A549 (cell line): ENCODE data around the gene DDI1.

Experiments used
- BHLHE40 ChIP-seq: IDR thresholded peaks from 2 replicates; pipeline ENCODE4 v1.6.1; 2012; ENCODE audit warnings: low read depth, low read length, inconsistent platforms
- CBX8 ChIP-seq: fragments of 200-600 bp; sonication (generic); IDR thresholded peaks from 2 replicates; pipeline ENCODE4 v1.6.1; 2016
- CEBPB ChIP-seq, 2 experiments: fragments of >200 bp in 1 of 2; sonication (Bioruptor Twin) in 1 of 2; formaldehyde crosslinking in 1 of 2; IDR thresholded peaks; 2 replicates each; pipeline ENCODE4 v1.6.1; 2012 to 2016
- CHD4 ChIP-seq: fragments of 200-600 bp; sonication (generic); IDR thresholded peaks from 2 replicates; pipeline ENCODE4 v1.6.1; 2016; ENCODE audit warnings: antibody characterized with exemption, mild to moderate bottlenecking, borderline replicate concordance
- EP300 ChIP-seq, 2 experiments: fragments of >200 bp; sonication (Bioruptor Twin); formaldehyde crosslinking; IDR thresholded peaks; 2 replicates in 1 of 2; 3 replicates in 1 of 2; pipeline ENCODE4 v1.6.1; 2016 to 2017
- MYC ChIP-seq: IDR thresholded peaks from 2 replicates; pipeline ENCODE4 v1.6.1; 2012; ENCODE audit warnings: mild to moderate bottlenecking, inconsistent platforms, low read length, improper control_type of control experiment, borderline replicate concordance
- POLR2A ChIP-seq: IDR thresholded peaks from 2 replicates; pipeline ENCODE4 v1.6.1; 2012; ENCODE audit warnings: mild to moderate bottlenecking, low read length
- RAD21 ChIP-seq, 2 experiments: fragments of >200 bp in 1 of 2; sonication (Bioruptor Twin) in 1 of 2; formaldehyde crosslinking in 1 of 2; IDR thresholded peaks in 1 of 2; conservative IDR thresholded peaks in 1 of 2; 2 replicates in 1 of 2; 3 replicates in 1 of 2; pipeline ENCODE4 v1.6.1; 2012 to 2018; ENCODE audit warnings: inconsistent platforms in 1 of 2
- RARB ChIP-seq: fragments of 250-450 bp; sonication (Bioruptor Pico); IDR thresholded peaks from 2 replicates; pipeline ENCODE4 v1.8.0; 2021; ENCODE audit warnings: mild to moderate bottlenecking, moderate library complexity
- SMC3 ChIP-seq: fragments of >200 bp; sonication (Bioruptor Twin); formaldehyde crosslinking; IDR thresholded peaks from 3 replicates; pipeline ENCODE4 v1.6.1; 2018; ENCODE audit warnings: inconsistent platforms
- ZSCAN20 ChIP-seq: fragments of 250-450 bp; sonication (Bioruptor Pico); IDR thresholded peaks from 2 replicates; pipeline ENCODE4 v1.8.0; 2022; ENCODE audit warnings: mild to moderate bottlenecking, moderate library complexity
- TF ChIP-seq, protein P1 (sequence below): fragments of >200 bp; sonication (Bioruptor Twin); formaldehyde crosslinking; IDR thresholded peaks from 3 replicates; pipeline ENCODE4 v1.5.1; 2016
- TF ChIP-seq, protein P2 (sequence below): fragments of 200-600 bp; sonication (generic); IDR thresholded peaks from 2 replicates; pipeline ENCODE4 v1.6.1; 2016; ENCODE audit warnings: antibody characterized with exemption, mild to moderate bottlenecking, moderate library complexity
- TF ChIP-seq, protein P3 (sequence below): IDR thresholded peaks from 2 replicates; pipeline ENCODE4 v1.6.1; 2012

DNA sequence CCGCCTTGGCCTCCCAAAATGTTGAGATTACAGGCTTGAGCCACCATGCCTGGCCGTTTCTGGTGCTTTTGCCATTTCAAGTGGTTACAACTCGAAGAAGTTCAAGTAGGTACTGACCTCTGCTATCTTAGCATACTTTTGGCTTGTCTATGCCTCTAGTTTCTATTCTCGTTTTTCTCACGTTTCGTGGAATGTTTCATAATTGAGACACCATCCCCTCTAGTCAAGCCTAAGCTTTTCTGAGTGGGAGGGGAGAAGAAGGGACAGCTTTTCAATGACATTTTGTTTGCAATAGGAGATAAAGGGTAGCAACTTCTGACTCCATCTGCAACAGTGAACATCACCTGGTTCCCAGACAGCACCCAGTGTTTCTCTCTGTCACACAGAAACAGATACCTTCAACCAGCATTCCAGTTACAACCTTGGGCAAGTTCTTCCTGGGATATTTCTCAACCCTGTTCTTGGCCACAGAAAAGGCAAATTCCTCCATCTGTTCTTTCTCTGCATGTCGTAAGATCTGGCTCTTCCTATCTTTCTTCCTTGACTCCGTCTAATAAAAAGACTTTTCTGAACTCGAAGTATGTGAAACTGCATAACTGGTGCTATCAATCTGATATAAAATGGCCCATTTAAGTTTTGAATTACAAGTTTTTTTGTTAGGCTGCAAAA lies 25.5 kb downstream of the DDI1 start:
- TF ChIP-seq EP300 (IDR thresholded peaks at IDR 0.05) (no peak), CEBPB (IDR thresholded peaks at IDR 0.05) (no peak), ZSCAN20 (CRISPR knock-in tag) (no peak), POLR2A (no peak), RAD21 (conservative IDR thresholded peaks at IDR 0.05 in 1 of 2, IDR thresholded peaks at IDR 0.05 in 1 of 2) (no peak), RARB (CRISPR knock-in tag) (no peak), MYC (no peak), BHLHE40 (no peak), SMC3 (no peak), CHD4 (no peak), CBX8 (no peak)
- TF ChIP-seq, protein P1, sequence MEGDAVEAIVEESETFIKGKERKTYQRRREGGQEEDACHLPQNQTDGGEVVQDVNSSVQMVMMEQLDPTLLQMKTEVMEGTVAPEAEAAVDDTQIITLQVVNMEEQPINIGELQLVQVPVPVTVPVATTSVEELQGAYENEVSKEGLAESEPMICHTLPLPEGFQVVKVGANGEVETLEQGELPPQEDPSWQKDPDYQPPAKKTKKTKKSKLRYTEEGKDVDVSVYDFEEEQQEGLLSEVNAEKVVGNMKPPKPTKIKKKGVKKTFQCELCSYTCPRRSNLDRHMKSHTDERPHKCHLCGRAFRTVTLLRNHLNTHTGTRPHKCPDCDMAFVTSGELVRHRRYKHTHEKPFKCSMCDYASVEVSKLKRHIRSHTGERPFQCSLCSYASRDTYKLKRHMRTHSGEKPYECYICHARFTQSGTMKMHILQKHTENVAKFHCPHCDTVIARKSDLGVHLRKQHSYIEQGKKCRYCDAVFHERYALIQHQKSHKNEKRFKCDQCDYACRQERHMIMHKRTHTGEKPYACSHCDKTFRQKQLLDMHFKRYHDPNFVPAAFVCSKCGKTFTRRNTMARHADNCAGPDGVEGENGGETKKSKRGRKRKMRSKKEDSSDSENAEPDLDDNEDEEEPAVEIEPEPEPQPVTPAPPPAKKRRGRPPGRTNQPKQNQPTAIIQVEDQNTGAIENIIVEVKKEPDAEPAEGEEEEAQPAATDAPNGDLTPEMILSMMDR: no peak
- TF ChIP-seq, protein P2, sequence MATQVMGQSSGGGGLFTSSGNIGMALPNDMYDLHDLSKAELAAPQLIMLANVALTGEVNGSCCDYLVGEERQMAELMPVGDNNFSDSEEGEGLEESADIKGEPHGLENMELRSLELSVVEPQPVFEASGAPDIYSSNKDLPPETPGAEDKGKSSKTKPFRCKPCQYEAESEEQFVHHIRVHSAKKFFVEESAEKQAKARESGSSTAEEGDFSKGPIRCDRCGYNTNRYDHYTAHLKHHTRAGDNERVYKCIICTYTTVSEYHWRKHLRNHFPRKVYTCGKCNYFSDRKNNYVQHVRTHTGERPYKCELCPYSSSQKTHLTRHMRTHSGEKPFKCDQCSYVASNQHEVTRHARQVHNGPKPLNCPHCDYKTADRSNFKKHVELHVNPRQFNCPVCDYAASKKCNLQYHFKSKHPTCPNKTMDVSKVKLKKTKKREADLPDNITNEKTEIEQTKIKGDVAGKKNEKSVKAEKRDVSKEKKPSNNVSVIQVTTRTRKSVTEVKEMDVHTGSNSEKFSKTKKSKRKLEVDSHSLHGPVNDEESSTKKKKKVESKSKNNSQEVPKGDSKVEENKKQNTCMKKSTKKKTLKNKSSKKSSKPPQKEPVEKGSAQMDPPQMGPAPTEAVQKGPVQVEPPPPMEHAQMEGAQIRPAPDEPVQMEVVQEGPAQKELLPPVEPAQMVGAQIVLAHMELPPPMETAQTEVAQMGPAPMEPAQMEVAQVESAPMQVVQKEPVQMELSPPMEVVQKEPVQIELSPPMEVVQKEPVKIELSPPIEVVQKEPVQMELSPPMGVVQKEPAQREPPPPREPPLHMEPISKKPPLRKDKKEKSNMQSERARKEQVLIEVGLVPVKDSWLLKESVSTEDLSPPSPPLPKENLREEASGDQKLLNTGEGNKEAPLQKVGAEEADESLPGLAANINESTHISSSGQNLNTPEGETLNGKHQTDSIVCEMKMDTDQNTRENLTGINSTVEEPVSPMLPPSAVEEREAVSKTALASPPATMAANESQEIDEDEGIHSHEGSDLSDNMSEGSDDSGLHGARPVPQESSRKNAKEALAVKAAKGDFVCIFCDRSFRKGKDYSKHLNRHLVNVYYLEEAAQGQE: no peak
- TF ChIP-seq, protein P3, sequence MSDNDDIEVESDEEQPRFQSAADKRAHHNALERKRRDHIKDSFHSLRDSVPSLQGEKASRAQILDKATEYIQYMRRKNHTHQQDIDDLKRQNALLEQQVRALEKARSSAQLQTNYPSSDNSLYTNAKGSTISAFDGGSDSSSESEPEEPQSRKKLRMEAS: no peak
